GM18517 (cell line): ENCODE results near the gene LDB2.

ENCODE experiments used
- ATAC-seq: cut with Tn5 transposase; IDR thresholded peaks from one replicate; pipeline ENCODE4 v1.9.1; 2021; ENCODE audit warnings: mild to moderate bottlenecking, moderate library complexity; ENCODE audit not compliant: unreplicated experiment

The LDB2 gene

GRCh38 chr4:16692046-16692445, 206.4 kb downstream of the LDB2 start:
- no peak for ATAC-seq

GRCh38 chr4:16691450-16691849, 207.0 kb downstream of the LDB2 start:
- ATAC-seq: no peak

GRCh38 chr4:16687845-16688244, 210.6 kb downstream of the LDB2 start:
- ATAC-seq: no peak

- ATAC-seq: no peak
These were observed 211.4 kb downstream of the LDB2 start for GRCh38 chr4:16687011-16687410.

- no peak for ATAC-seq
These were observed 212.2 kb downstream of the LDB2 start for GRCh38 chr4:16686195-16686594.

- ATAC-seq: no peak
These were observed 212.9 kb downstream of the LDB2 start for GRCh38 chr4:16685536-16685935.

- ATAC-seq: no peak
These were observed 213.5 kb downstream of the LDB2 start for GRCh38 chr4:16684935-16685334.

GRCh38 chr4:16684097-16684496, 214.3 kb downstream of the LDB2 start:
- no peak for ATAC-seq

- ATAC-seq: no peak
These were observed 215.5 kb downstream of the LDB2 start for GRCh38 chr4:16682975-16683374.

- no peak for ATAC-seq
These were observed 221.2 kb downstream of the LDB2 start for GRCh38 chr4:16677001-16677944.

GRCh38 chr4:16676230-16676770, 222.1 kb downstream of the LDB2 start:
- ATAC-seq: no peak

GRCh38 chr4:16674082-16674481, 224.4 kb downstream of the LDB2 start:
- no peak for ATAC-seq

GRCh38 chr4:16672421-16672820, 226.0 kb downstream of the LDB2 start:
- no peak for ATAC-seq

- no peak for ATAC-seq
These were observed 226.7 kb downstream of the LDB2 start for GRCh38 chr4:16671741-16672140.

- no peak for ATAC-seq
These were observed 227.7 kb downstream of the LDB2 start for GRCh38 chr4:16670727-16671126.

- no peak for ATAC-seq
These were observed 229.4 kb downstream of the LDB2 start for GRCh38 chr4:16669036-16669435.

GRCh38 chr4:16668488-16668887, 230.0 kb downstream of the LDB2 start:
- no peak for ATAC-seq

GRCh38 chr4:16667464-16667863, 231.0 kb downstream of the LDB2 start:
- no peak for ATAC-seq

GRCh38 chr4:16665942-16666551, 232.4 kb downstream of the LDB2 start:
- no peak for ATAC-seq

- ATAC-seq: no peak
These were observed 234.7 kb downstream of the LDB2 start for GRCh38 chr4:16663732-16664131.

GRCh38 chr4:16663307-16663706, 235.1 kb downstream of the LDB2 start:
- ATAC-seq: no peak

GRCh38 chr4:16661813-16662212, 236.6 kb downstream of the LDB2 start:
- ATAC-seq: no peak
